B cell (primary cell): Measurements from ENCODE around the gene CFAP73. TPM values are rescaled to one million over a fixed set of nuclear protein-coding genes. Genes with fewer than 3 reads are reported as not detected.

Experiments
- ATAC-seq: fragments of 200-7000 bp; cut with Tn5 transposase; one replicate; pipeline ENCODE4 v1.10.0; 2021; ENCODE audit warnings: low read depth, mild to moderate bottlenecking, moderate number of reproducible peaks, moderate library complexity
- CTCF ChIA-PET: fragments of 350-600 bp; sonication (Branson Sonifier 250); formaldehyde crosslinking; loops from one replicate; lab custom pipeline; 2021; ENCODE audit warnings: antibody characterized with exemption, inconsistent platforms; lab: Charles Lee
- POLR2A ChIA-PET: fragments of 350-600 bp; sonication (Branson Sonifier 250); formaldehyde crosslinking; loops from one replicate; lab custom pipeline; 2021; ENCODE audit warnings: antibody characterized with exemption; lab: Charles Lee
- DNase-seq: peaks from one replicate; pipeline ENCODE4 v3.0.0; 2013
- H2AFZ ChIP-seq: 2 replicates; pipeline ENCODE4 v1.6.1; 2012; ENCODE audit warnings: mild to moderate bottlenecking, low read depth, low read length; ENCODE audit not compliant: insufficient read depth, poor library complexity, severe bottlenecking
- H3K27ac ChIP-seq, 2 donors: 1 replicate in 1 of 2; 2 replicates in 1 of 2; pipeline ENCODE4 v1.5.1; 2012 to 2013; ENCODE audit warnings: low read length in 2 of 2, mild to moderate bottlenecking in 2 of 2, moderate library complexity in 1 of 2
- H3K27me3 ChIP-seq, 4 experiments: fragments of 200-600 bp in 1 of 4; sonication (generic) in 1 of 4; replicated peaks in 1 of 4; 1 replicate in 2 of 4; 2 replicates in 2 of 4; pipeline versions ENCODE4 v1.6.1 to v1.7.0; 2013 to 2016; ENCODE audit warnings: low read length in 3 of 4, mild to moderate bottlenecking in 2 of 4, mixed read lengths in 1 of 4, moderate library complexity in 1 of 4; ENCODE audit not compliant: insufficient read depth in 4 of 4, control insufficient read depth in 3 of 4; ENCODE audit errors: control extremely low read depth in 1 of 4
- H3K36me3 ChIP-seq, 2 experiments: replicated peaks in 1 of 2; 1 replicate in 1 of 2; 2 replicates in 1 of 2; pipeline versions ENCODE4 v1.6.1 to v1.7.1; 2013; ENCODE audit warnings: low read length in 1 of 2; ENCODE audit not compliant: insufficient read depth in 2 of 2, control insufficient read depth in 1 of 2; ENCODE audit errors: control extremely low read depth in 1 of 2, extremely low read depth in 1 of 2
- H3K4me1 ChIP-seq, 2 donors: fragments of 200-600 bp in 1 of 2; sonication (generic) in 1 of 2; 1 replicate in 1 of 2; 2 replicates in 1 of 2; pipeline versions ENCODE4 v1.5.1 to v1.6.1; 2013 to 2017; ENCODE audit warnings: low read length in 2 of 2; ENCODE audit not compliant: control insufficient read depth in 2 of 2, insufficient read depth in 2 of 2
- H3K4me2 ChIP-seq: replicated peaks from 2 replicates; pipeline ENCODE3; 2012; ENCODE audit warnings: mild to moderate bottlenecking, low read depth, low read length; ENCODE audit not compliant: poor library complexity, severe bottlenecking
- H3K4me3 ChIP-seq, 5 experiments: fragments of 200-600 bp in 1 of 5; sonication (generic) in 1 of 5; 1 replicate in 3 of 5; 2 replicates in 2 of 5; pipeline versions ENCODE4 v1.5.1 to v1.7.0; 2011 to 2016; ENCODE audit warnings: low read length in 4 of 5, mild to moderate bottlenecking in 4 of 5, low read depth in 2 of 5, control low read depth in 1 of 5, moderate library complexity in 1 of 5; ENCODE audit not compliant: insufficient read depth in 1 of 5; ENCODE audit errors: control extremely low read depth in 1 of 5, extremely low read depth in 1 of 5
- H3K79me2 ChIP-seq: fragments of 200-600 bp; sonication (generic); one replicate; pipeline ENCODE4 v1.6.0; 2016; ENCODE audit warnings: low read length; ENCODE audit not compliant: control insufficient read depth, insufficient read depth
- H3K9ac ChIP-seq: fragments of 200-600 bp; sonication (generic); 2 replicates; pipeline ENCODE4 v1.6.1; 2017; ENCODE audit warnings: mild to moderate bottlenecking, low read length, moderate library complexity
- H3K9me3 ChIP-seq, 3 donors: one replicate each; pipeline versions ENCODE4 v1.6.1 to v1.7.1; 2013; ENCODE audit warnings: low read length in 2 of 3; ENCODE audit not compliant: control insufficient read depth in 2 of 3, insufficient read depth in 1 of 3; ENCODE audit errors: control extremely low read depth in 1 of 3
- H4K20me1 ChIP-seq: 2 replicates; pipeline ENCODE4 v1.6.0; 2012; ENCODE audit warnings: mild to moderate bottlenecking, low read length; ENCODE audit not compliant: insufficient read depth, control insufficient read depth, poor library complexity, severe bottlenecking
- H3K27ac Mint-ChIP-seq: one replicate; pipeline ENCODE4 v1.8.0; 2021; ENCODE audit warnings: mixed read lengths
- H3K27me3 Mint-ChIP-seq: one replicate; pipeline ENCODE4 v1.8.0; 2021; ENCODE audit warnings: mixed read lengths
- H3K4me1 Mint-ChIP-seq: one replicate; pipeline ENCODE4 v1.8.0; 2021; ENCODE audit warnings: mixed read lengths
- H3K4me3 Mint-ChIP-seq: one replicate; pipeline ENCODE4 v1.8.0; 2021; ENCODE audit warnings: mixed read lengths
- H3K9me3 Mint-ChIP-seq: one replicate; pipeline ENCODE4 v1.8.0; 2022; ENCODE audit warnings: mixed read lengths; ENCODE audit not compliant: insufficient read depth
- EZH2 ChIP-seq: IDR thresholded peaks from 2 replicates; pipeline ENCODE4 v1.6.1; 2012; ENCODE audit warnings: borderline replicate concordance, low read depth, mild to moderate bottlenecking, moderate library complexity, low read length; ENCODE audit not compliant: insufficient read depth, poor library complexity, severe bottlenecking
- WGBS: methylation state at CpG from one replicate; pipeline ENCODE4 v1.1.5; 2013; ENCODE audit warnings: missing lambda C conversion rate; ENCODE audit not compliant: insufficient coverage; 5-methylcytosine and 5-hydroxymethylcytosine counted together
- intact Hi-C: fragments of 100-400 bp; cut with micrococcal nuclease; formaldehyde crosslinking; loops from one replicate; pipeline ENCODE4 v1.10.0; 2022
- polyA plus RNA-seq: library from polyadenylated mRNA; depleted of rRNA; stranded (reverse); fragments of >200 nt; gene quantifications from 2 replicates; pipeline ENCODE4 v1.2.3, GENCODE V29; 2012
- total RNA-seq, 2 donors: library from RNA; stranded (reverse); fragments of 120-200 nt in 1 of 2; gene quantifications; 1 replicate in 1 of 2; 2 replicates in 1 of 2; pipeline versions ENCODE4 v1.2.3 to v1.2.4, GENCODE V29; 2013 to 2022
- TF ChIP-seq, protein P1 (sequence below): fragments of 200-600 bp; IDR thresholded peaks from one replicate; pipeline ENCODE4 v1.8.0; 2022; ENCODE audit warnings: antibody characterized with exemption, mild to moderate bottlenecking

CFAP73 gene
- total and polyA plus RNA-seq, 2 donors (not counting 1 experiment from before 2014, with no cell fraction given), result 0.13 to 5.1 TPM

DNA sequence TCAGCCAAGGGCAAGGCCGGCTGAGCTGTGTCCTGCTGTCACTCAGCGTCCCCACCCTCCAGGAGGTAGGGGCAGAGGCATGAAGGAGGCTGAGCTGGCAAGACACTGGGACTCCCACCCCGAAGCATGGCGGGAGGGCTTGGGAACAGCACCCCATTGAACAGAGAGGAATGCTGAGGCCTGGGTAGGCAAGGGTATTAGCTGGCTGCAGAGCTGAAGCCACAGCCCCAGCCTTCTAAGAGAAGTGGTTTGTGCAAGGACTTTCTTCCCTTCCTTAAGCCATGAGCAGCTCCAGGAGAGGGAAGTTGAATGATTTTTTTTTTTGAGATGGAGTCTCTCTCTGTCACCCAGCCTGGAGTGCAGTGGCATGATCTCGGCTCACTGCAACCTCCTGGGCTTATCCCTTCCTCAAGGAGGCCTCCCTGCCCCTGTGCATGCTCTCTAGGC, 6.6 kb upstream of the CFAP73 start:
- no peak for DNase-seq
- Mint-ChIP-seq H3K4me1 (peaks cover 19% of the 10 kb centered on the region), H3K9me3 (peaks cover 3% of the 10 kb centered on the region), H3K27me3 (no peaks in the 10 kb centered on the region), H3K27ac (peak overlapping the region; percentile 72), H3K4me3 (peak overlapping the region; percentile 32)
- Histone ChIP-seq H3K27ac (peak overlapping the region in 1 of 2 donors; percentile 51), H3K4me1 (peaks cover 14 to 17% of the 10 kb centered on the region in 2 donors), H3K9ac (no peak overlapping the region), H3K4me3 (no peak overlapping the region), H3K79me2 (no peaks in the 10 kb centered on the region), H3K9me3 (peaks cover 0 to 6% (median 1%) of the 10 kb centered on the region in 3 donors), H3K27me3 (no peaks in the 10 kb centered on the region), H3K4me2 (peak overlapping the region; percentile 53), H3K36me3 (no peaks in the 10 kb centered on the region), H4K20me1 (no peaks in the 10 kb centered on the region), H2AFZ (peak overlapping the region; percentile 44)
- 39% methylated on average over 3 of the region's 5 CpGs for WGBS
- no peak for TF ChIP-seq EZH2
- TF ChIP-seq, protein P1, sequence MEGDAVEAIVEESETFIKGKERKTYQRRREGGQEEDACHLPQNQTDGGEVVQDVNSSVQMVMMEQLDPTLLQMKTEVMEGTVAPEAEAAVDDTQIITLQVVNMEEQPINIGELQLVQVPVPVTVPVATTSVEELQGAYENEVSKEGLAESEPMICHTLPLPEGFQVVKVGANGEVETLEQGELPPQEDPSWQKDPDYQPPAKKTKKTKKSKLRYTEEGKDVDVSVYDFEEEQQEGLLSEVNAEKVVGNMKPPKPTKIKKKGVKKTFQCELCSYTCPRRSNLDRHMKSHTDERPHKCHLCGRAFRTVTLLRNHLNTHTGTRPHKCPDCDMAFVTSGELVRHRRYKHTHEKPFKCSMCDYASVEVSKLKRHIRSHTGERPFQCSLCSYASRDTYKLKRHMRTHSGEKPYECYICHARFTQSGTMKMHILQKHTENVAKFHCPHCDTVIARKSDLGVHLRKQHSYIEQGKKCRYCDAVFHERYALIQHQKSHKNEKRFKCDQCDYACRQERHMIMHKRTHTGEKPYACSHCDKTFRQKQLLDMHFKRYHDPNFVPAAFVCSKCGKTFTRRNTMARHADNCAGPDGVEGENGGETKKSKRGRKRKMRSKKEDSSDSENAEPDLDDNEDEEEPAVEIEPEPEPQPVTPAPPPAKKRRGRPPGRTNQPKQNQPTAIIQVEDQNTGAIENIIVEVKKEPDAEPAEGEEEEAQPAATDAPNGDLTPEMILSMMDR, result no peak
- ChIA-PET CTCF (interaction anchor here (0.9 to 1.8 kb wide), 2 partner anchors 9 to 31 kb away, joined by 3 to 8 read pairs; no protein-coding TSS in a partner anchor), POLR2A (interaction anchor here (0.6 kb wide), 1 partner anchor 34 kb away, joined by 4 read pairs; no protein-coding TSS in a partner anchor)
- no peak for ATAC-seq
- intact Hi-C loops, result no loop called here

DNA sequence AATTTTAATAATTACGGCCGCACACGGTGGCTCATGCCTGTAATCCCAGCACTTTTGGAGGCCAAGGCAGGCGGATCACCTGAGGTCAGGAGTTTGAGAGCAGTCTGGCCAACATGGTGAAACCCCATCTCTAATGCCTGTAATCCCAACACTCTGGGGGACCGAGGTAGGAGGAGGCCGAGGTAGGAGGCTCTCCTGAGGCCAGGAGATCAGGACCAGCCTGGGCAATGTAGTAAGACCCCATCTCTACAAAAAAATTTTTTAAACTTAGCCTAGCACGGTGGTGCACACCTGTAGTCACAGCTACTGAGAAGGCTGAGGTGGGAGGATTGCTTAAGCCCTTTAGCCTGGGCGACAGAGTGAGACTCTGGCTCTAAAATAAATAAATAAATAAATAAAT, 5.6 kb upstream of the CFAP73 start:
- Histone ChIP-seq H3K36me3 (no peaks in the 10 kb centered on the region), H3K4me2 (no peak overlapping the region), H2AFZ (no peak overlapping the region), H3K79me2 (no peaks in the 10 kb centered on the region), H4K20me1 (no peaks in the 10 kb centered on the region), H3K4me1 (peaks cover 14 to 17% of the 10 kb centered on the region in 2 donors), H3K9ac (no peak overlapping the region), H3K4me3 (no peak overlapping the region), H3K27me3 (no peaks in the 10 kb centered on the region), H3K27ac (no peak overlapping the region), H3K9me3 (peaks cover 0 to 6% (median 1%) of the 10 kb centered on the region in 3 donors)
- POLR2A ChIA-PET, result no interaction called here
- peaks cover 3% of the 10 kb centered on the region for H3K9me3 Mint-ChIP-seq
- intact Hi-C loops, result no loop called here
- H3K27ac Mint-ChIP-seq, result peak overlapping the region; percentile 41
- H3K27me3 Mint-ChIP-seq, result no peaks in the 10 kb centered on the region
- no peak for DNase-seq
- WGBS, result 100% methylated on average over 4 of the region's 8 CpGs
- no peak for ATAC-seq
- no peak overlapping the region for H3K4me3 Mint-ChIP-seq
- CTCF ChIA-PET, result no interaction called here
- TF ChIP-seq EZH2, result no peak
- TF ChIP-seq, protein P1, result no peak
- H3K4me1 Mint-ChIP-seq, result peaks cover 19% of the 10 kb centered on the region
